HG03095 (cell line): Measurements from ENCODE around the gene KATNAL2.
"Not testable (repeated sequence)": the region's sequence is repeated elsewhere in the genome, so short reads cannot be mapped to it uniquely, and the experiment has no call there.

ENCODE experiments used
- ATAC-seq: cut with Tn5 transposase; IDR thresholded peaks from one replicate; pipeline ENCODE4 v1.9.1; 2021; ENCODE audit warnings: moderate library complexity; ENCODE audit not compliant: unreplicated experiment

Gene KATNAL2

DNA sequence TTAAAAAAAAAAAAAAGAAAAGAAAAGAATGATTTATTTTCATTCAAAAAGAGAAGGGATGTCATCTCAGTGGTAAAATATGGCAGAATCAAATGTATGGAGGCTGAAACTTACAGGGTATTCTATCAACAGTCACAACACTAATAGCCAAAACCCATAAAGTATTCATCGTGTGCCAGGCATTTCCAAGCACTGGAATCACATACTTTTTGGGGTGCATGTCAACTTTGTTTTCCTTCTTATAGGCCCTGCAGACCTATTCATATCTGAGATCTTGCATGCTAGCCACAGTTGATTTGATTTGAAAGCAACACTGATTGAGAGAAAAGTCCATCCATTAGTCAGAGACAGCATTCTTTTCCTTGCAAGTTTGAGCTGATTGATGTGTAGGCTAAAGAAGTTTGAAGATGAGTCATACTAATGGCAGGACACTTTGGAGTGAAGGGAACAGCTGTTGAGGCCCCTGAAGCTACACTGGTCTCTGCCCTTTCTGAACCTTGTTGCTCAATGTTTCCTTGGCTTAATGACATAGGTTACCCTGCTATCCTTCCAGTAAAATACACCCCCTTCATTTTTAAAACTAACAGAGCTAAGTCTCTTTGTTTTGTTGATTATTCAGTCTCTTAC lies 22.0 kb downstream of the KATNAL2 start:
- no peak for ATAC-seq

DNA sequence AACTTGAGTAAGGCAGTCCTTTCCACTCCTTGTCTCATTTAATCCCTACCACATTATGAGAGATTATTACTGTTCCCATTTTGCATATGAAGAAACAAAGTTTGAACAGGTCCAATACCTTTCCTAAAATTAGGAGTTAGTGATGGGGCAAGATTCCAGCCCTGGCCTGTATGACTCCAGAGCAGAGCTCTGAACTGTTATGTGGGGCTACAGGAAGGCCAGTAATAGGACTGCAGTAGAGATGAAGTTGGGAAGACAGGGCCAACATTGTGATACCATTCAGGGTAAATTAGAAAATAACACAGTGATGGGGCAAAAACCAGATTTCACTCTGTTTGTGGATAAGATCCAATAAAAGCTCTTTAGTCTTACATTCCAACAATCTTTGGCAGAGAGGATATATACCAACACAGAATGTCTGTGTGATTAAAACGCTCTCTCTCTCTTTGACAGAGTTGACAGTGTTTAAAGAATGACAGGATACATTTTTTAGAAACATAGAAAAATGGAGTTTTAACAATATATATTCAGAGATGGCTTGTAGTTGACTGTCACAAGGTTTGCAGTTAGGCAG lies 22.7 kb downstream of the KATNAL2 start:
- ATAC-seq = no peak

DNA sequence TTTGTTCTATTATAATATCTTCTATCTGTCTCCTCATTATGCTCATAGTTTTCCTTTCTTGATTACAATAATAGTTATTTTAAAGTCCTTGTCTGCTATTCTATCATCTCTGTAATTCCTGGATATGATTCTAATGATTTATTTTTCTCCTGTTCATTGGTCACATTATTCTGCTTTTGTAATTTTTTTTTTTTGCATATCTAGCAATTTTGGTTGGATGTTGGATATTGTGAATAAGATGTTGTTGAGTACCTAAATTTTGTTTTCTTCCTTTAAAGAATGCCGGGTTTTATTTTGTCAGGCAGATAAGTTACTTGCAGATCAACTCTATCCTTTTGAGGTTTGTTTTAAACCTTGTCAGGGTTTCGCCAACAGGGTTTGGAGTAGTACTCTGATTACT lies 25.2 kb downstream of the KATNAL2 start:
- ATAC-seq = no peak

DNA sequence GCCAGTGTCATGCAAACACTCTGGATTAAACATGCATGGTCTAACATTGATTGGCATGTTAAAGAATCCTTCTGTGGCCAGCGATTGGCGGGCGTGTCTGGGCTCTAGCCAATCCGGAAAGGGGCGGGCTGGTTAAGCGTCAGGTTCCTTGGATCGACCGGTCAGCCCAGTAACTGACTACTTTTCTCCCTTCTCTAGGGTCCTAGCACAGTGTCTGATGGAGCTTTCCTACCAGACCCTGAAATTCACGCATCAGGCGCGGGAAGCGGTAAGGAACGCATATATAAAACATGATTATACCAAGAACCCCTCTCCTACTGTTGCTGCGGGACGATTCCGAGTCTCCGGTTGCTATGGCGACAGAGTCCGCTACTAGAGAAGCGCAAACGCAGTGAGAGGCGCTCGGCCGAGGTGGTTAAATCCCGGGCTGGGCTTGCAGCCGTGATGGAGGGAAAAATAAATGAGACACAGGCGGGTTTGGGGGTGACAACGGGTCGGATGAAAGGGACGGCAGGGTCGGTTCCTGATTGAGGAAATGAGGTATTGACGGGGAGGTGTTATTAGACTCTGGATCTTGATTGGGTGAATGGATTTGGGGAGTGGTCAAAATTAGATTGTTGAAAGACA lies 29.4 kb downstream of the KATNAL2 start:
- peak; percentile 96 for ATAC-seq

DNA sequence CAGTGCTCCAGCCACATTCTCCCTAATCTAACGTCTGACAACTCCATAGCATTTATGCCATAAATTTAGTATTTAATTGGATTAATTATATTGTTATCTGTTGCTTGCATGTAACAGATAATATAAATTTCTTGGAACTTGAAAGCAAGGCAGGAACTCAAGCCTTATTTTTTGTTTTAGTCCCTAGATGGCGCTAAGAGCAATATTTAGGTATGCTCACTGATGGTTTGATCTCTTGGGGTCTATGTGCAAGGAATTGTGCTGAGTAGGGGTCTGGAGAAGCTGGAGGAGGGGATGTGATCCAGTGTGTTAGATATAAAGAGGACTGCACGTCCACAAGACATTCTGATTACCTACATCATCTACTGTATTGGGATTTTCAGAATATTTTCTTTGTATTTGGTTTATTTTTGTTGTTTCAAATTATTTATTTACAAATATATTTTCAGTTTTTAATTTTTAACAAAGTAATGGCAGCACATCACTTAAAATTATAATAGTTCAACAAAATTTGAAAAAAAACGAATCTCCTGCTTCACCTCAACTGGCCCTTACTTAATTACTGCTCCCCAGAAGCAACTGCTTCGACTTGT lies 32.8 kb downstream of the KATNAL2 start:
- no peak for ATAC-seq

DNA sequence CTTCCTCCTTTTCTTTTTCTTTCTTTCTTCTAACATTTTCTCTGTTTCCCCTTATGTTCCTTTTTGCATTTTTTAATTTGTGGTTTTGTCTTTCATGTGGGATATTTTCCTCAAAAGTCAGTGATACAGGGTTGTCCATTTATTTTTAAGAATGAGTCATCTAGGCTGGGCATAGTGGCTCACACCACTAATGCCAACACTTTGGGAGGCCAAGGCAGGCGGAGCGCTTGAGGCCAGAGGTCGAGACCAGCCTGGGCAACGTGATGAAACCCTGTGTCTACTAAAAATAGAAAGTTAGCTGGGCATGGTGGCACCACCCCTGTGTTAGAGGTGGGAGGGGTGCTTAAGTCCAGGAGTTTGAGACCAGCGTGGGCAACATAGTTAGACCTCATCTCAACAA lies 35.8 kb downstream of the KATNAL2 start:
- ATAC-seq = no peak

DNA sequence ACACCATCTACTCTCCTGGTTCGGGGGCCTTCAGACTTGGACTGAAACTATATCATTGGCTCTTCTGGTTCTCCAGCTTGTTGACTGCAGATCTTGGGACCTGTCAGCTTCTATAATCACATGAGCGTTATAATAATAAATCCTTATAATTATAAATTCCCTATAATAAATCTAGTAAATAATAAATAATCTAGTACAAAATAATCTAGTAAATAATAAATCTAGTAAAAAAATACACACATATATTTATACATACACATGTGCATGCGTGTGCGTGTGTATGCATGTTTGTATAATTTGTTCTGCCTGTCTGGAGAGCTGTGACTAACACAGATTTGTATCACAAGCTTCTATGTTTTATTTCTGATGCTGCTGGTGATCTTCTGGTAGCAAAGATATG lies 40.8 kb downstream of the KATNAL2 start:
- ATAC-seq = no peak

DNA sequence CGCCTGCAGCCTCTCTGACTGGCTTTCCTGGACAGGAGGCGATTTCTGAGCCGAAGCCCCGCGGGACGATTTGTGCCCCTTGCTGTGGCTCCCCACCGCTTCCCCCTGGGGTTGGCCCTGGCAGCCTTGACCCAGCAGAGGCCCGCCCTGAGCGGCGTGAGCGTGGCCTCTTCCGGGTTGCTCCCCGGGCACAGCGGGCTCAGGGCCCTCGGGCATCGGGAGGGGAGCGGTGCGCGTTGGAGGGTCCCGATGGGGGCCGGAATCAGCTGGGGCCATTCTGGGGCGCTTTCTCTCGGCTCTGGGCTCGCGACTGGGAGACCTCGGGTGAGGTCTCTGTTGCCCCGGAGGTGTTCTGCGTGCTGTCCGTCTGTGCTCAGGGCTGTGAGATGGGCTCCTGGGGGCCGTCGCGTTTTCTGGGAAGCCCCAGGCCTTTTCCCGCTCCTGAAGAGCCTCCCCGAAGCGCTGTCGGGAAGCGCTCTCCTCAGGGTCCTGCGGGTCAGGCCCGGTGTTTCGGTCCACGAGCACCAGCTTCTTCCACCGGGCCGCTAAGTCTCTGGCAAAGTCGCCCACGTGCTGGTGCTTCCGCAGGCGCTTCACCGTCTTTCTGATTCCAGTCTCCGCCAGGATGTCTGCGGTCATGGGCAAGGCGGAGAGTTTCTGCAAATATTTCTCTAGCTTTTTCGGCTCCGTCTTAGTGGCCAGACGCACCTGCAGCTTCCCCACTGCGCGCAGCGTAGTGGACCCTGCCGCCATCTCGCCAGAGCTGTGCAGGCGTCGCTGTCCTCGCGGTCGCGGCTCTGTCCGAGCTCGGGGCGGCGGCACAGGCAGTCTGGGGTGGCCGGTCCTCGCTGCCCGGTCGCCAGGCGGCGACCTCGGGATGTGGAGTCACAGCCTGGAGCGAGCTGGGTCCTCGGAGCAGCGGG lies 46.5 kb downstream of the KATNAL2 start:
- ATAC-seq = not testable (repeated sequence)

DNA sequence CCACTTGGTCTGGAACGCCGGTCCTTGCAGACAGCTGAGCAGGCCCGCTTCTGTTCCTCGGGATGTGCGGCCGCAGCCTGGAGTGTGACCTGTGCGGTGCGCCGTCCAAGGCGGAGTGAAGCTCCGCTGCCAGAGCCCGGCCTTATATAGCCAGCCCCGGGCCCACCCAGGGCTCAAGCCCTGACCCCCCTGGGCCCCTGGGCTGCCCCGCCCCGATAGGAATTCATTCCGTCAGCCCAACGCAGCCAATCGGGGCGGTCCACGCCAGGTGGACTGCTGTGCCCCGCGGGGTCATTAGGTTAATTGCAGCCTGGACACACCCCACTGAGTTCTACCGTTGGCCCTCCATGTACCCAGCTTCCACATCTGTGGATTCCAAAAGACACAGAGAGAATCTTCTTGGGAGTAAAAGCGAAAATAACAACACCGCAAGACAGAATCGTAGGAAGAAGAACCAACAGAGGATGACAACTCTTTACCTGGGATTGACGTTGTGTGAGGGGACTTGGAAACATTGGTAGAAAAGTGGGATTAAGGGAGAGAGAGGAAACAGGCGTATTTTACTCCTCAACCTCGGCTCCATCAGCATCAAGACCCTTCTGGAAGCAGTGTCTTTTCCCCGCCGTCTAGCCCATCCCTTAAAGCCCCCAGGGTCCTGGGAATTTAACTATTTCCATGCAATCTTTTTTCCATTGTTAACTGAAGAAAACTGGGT lies 47.3 kb downstream of the KATNAL2 start:
- ATAC-seq = not testable (repeated sequence)

DNA sequence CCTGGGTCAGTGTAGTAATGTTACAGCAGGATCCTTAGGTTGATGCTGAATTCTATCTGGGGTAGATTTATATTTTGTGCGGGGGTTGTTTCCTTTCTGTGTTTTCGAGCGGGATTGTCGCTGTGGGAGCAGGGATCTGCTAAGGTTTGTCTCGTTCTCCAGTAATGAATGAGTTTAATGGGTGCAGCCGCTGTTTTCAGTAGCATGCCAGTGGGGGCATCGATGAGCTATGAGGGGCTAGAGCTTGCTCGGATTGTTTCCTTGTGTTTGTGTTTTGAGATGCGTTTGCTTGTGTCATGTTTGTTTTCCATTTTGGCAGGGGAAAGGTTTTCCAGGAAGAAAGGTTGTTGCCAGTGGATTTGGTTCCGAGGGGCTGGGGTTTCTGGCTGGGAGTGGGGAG lies 48.9 kb downstream of the KATNAL2 start:
- not testable (repeated sequence) for ATAC-seq

DNA sequence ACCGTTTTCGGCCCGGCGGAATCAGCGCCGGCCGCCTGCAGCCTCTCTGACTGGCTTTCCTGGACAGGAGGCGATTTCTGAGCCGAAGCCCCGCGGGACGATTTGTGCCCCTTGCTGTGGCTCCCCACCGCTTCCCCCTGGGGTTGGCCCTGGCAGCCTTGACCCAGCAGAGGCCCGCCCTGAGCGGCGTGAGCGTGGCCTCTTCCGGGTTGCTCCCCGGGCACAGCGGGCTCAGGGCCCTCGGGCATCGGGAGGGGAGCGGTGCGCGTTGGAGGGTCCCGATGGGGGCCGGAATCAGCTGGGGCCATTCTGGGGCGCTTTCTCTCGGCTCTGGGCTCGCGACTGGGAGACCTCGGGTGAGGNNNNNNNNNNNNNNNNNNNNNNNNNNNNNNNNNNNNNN lies 52.1 kb downstream of the KATNAL2 start:
- ATAC-seq = not testable (repeated sequence)

DNA sequence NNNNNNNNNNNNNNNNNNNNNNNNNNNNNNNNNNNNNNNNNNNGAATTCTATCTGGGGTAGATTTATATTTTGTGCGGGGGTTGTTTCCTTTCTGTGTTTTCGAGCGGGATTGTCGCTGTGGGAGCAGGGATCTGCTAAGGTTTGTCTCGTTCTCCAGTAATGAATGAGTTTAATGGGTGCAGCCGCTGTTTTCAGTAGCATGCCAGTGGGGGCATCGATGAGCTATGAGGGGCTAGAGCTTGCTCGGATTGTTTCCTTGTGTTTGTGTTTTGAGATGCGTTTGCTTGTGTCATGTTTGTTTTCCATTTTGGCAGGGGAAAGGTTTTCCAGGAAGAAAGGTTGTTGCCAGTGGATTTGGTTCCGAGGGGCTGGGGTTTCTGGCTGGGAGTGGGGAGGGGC lies 102.5 kb downstream of the KATNAL2 start:
- ATAC-seq = not testable (repeated sequence)

DNA sequence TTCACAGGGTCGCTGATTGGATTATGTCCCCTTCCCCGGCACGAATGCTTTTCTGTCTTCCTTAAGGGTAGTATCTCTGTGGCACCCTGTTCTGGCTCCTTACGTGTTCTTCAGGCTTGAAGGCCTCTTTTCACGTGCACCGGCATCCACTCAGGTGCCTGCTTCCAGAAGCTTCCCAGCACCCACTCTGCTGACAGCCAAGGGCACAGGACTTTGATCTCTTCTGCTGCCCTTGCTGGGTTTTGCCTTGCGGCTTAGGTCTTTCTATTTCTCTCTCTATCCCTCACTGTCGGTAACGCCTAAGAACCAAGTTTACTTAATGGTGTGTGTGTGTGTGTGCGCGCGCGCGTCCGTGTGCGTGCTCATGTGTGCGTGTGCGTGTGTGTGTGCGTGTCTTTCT lies 103.4 kb downstream of the KATNAL2 start:
- not testable (repeated sequence) for ATAC-seq

DNA sequence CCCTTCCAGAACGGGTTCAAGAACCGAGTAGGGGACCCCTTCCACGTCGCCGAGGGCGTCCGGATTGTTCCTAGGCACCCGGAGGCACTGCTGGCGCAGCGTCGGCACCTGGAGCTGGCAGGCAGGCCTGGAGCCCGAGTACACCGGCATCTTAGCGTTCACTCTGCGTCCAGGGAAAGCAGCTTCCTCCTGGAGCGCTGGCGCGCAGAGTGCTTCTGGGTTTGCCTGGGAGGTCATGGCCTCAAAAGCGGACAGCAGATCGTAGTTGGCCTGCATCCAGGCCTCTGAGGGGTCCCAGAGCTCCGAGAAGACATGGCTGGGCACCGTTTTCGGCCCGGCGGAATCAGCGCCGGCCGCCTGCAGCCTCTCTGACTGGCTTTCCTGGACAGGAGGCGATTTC lies 105.4 kb downstream of the KATNAL2 start:
- ATAC-seq = not testable (repeated sequence)

DNA sequence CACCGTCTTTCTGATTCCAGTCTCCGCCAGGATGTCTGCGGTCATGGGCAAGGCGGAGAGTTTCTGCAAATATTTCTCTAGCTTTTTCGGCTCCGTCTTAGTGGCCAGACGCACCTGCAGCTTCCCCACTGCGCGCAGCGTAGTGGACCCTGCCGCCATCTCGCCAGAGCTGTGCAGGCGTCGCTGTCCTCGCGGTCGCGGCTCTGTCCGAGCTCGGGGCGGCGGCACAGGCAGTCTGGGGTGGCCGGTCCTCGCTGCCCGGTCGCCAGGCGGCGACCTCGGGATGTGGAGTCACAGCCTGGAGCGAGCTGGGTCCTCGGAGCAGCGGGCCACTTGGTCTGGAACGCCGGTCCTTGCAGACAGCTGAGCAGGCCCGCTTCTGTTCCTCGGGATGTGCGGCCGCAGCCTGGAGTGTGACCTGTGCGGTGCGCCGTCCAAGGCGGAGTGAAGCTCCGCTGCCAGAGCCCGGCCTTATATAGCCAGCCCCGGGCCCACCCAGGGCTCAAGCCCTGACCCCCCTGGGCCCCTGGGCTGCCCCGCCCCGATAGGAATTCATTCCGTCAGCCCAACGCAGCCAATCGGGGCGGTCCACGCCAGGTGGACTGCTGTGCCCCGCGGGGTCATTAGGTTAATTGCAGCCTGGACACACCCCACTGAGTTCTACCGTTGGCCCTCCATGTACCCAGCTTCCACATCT lies 106.5 kb downstream of the KATNAL2 start:
- ATAC-seq = not testable (repeated sequence)

DNA sequence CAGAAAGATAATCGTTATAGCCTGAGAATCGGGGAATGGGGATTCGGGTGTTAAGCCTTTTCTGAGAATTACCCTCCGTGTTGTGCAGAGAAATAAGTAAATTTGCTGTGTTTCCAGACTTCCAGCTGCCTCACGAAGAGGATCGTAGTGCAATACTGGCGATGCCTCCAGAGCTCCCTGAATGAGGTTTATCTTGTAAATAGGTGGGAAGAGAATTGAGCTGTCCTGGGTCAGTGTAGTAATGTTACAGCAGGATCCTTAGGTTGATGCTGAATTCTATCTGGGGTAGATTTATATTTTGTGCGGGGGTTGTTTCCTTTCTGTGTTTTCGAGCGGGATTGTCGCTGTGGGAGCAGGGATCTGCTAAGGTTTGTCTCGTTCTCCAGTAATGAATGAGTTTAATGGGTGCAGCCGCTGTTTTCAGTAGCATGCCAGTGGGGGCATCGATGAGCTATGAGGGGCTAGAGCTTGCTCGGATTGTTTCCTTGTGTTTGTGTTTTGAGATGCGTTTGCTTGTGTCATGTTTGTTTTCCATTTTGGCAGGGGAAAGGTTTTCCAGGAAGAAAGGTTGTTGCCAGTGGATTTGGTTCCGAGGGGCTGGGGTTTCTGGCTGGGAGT lies 108.3 kb downstream of the KATNAL2 start:
- ATAC-seq = not testable (repeated sequence)

DNA sequence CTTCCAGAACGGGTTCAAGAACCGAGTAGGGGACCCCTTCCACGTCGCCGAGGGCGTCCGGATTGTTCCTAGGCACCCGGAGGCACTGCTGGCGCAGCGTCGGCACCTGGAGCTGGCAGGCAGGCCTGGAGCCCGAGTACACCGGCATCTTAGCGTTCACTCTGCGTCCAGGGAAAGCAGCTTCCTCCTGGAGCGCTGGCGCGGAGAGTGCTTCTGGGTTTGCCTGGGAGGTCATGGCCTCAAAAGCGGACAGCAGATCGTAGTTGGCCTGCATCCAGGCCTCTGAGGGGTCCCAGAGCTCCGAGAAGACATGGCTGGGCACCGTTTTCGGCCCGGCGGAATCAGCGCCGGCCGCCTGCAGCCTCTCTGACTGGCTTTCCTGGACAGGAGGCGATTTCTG lies 111.3 kb downstream of the KATNAL2 start:
- not testable (repeated sequence) for ATAC-seq

DNA sequence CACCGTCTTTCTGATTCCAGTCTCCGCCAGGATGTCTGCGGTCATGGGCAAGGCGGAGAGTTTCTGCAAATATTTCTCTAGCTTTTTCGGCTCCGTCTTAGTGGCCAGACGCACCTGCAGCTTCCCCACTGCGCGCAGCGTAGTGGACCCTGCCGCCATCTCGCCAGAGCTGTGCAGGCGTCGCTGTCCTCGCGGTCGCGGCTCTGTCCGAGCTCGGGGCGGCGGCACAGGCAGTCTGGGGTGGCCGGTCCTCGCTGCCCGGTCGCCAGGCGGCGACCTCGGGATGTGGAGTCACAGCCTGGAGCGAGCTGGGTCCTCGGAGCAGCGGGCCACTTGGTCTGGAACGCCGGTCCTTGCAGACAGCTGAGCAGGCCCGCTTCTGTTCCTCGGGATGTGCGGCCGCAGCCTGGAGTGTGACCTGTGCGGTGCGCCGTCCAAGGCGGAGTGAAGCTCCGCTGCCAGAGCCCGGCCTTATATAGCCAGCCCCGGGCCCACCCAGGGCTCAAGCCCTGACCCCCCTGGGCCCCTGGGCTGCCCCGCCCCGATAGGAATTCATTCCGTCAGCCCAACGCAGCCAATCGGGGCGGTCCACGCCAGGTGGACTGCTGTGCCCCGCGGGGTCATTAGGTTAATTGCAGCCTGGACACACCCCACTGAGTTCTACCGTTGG lies 112.4 kb downstream of the KATNAL2 start:
- ATAC-seq = not testable (repeated sequence)

DNA sequence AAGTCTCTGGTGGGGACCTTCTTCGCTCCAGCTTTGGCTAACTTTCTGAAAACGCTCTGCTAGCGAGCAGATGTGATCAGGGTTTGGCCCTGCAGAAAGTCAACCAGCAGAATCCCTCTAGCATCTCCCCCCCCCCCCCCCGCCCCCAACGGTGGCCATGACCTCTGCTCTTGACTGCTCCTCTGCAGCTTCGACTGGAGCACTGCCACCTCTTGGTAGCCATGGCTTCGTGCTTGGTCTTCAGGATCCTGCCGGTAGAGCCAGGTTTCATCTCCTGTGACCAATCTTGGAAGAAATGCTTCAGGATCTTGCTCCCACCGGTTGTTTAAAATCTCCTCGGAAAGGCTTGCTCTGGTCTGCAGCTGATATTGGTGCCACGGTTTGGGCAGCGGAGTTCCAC lies 113.5 kb downstream of the KATNAL2 start:
- ATAC-seq = not testable (repeated sequence)
